Activated CD8-positive, alpha-beta T cell treated with anti-CD3 and anti-CD28 coated beads for 36 hours (primary cell): ENCODE results near the gene ADGRD2. TPM values are rescaled to one million over a fixed set of nuclear protein-coding genes. Genes with fewer than 3 reads are reported as not detected.

Source experiments
- ATAC-seq: fragments of 200-7000 bp; cut with Tn5 transposase; one replicate; pipeline ENCODE4 v1.10.0; 2021; ENCODE audit warnings: mild to moderate bottlenecking, moderate library complexity
- CTCF ChIA-PET: fragments of 350-600 bp; sonication (Branson Sonifier 250); formaldehyde crosslinking; loops from one replicate; lab custom pipeline; 2021; ENCODE audit warnings: antibody characterized with exemption; lab: Charles Lee
- POLR2A ChIA-PET: fragments of 350-600 bp; sonication (Branson Sonifier 250); formaldehyde crosslinking; loops from one replicate; lab custom pipeline; 2021; ENCODE audit warnings: antibody characterized with exemption; lab: Charles Lee
- DNase-seq: peaks from one replicate; pipeline ENCODE4 v3.0.0-alpha.2; 2020
- H3K27ac Mint-ChIP-seq: one replicate; pipeline ENCODE4 v1.8.0; 2021; ENCODE audit warnings: mild to moderate bottlenecking, mixed read lengths
- H3K27me3 Mint-ChIP-seq: one replicate; pipeline ENCODE4 v1.8.0; 2021; ENCODE audit warnings: mixed read lengths
- H3K36me3 Mint-ChIP-seq: one replicate; pipeline ENCODE4 v1.8.0; 2021; ENCODE audit warnings: low read depth, mixed read lengths
- H3K4me1 Mint-ChIP-seq: one replicate; pipeline ENCODE4 v1.8.0; 2021; ENCODE audit warnings: low read depth, mixed read lengths
- H3K4me3 Mint-ChIP-seq: one replicate; pipeline ENCODE4 v1.8.0; 2021; ENCODE audit warnings: mild to moderate bottlenecking, moderate library complexity, mixed read lengths
- H3K9me3 Mint-ChIP-seq: one replicate; pipeline ENCODE4 v1.8.0; 2021; ENCODE audit warnings: mixed read lengths
- intact Hi-C: fragments of 100-400 bp; cut with micrococcal nuclease; formaldehyde crosslinking; loops from one replicate; pipeline ENCODE4 v1.10.0; 2022
- total RNA-seq, 2 experiments: library from RNA; stranded (reverse); gene quantifications; one replicate each; pipeline ENCODE4 v1.2.3, GENCODE V29; 2021
- TF ChIP-seq, protein P1 (sequence below): fragments of 200-600 bp; IDR thresholded peaks from one replicate; pipeline ENCODE4 v1.8.0; 2022; ENCODE audit warnings: antibody characterized with exemption, mild to moderate bottlenecking

Gene ADGRD2
- total RNA-seq, 2 experiments from 2014 or later, result not detected

DNA sequence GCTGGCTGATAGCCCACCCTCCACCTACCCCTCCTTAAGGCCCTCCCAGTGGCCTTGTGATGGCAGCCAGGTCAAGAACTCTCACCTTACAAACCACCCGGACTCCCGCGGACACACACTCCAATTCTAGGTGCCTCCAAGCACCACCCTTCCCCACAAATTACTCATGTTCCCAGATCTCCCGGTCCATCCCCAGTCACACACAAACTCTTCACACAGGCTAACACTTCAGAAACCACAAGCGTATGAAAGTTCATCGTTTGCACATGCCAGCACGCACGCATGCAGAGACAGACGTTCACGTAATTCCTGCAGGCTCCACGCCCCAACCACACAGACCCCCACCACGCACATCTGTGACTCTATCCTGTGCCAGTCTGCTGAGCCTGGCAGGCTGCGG lies 39.0 kb downstream of the ADGRD2 start:
- DNase-seq (no peak), ATAC-seq (no peak)
- intact Hi-C loops, result no loop called here
- peaks cover 4% of the 10 kb centered on the region for H3K4me1 Mint-ChIP-seq
- TF ChIP-seq, protein P1, sequence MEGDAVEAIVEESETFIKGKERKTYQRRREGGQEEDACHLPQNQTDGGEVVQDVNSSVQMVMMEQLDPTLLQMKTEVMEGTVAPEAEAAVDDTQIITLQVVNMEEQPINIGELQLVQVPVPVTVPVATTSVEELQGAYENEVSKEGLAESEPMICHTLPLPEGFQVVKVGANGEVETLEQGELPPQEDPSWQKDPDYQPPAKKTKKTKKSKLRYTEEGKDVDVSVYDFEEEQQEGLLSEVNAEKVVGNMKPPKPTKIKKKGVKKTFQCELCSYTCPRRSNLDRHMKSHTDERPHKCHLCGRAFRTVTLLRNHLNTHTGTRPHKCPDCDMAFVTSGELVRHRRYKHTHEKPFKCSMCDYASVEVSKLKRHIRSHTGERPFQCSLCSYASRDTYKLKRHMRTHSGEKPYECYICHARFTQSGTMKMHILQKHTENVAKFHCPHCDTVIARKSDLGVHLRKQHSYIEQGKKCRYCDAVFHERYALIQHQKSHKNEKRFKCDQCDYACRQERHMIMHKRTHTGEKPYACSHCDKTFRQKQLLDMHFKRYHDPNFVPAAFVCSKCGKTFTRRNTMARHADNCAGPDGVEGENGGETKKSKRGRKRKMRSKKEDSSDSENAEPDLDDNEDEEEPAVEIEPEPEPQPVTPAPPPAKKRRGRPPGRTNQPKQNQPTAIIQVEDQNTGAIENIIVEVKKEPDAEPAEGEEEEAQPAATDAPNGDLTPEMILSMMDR, result no peak
- H3K4me3 Mint-ChIP-seq, result no peak overlapping the region
- no peaks in the 10 kb centered on the region for H3K27me3 Mint-ChIP-seq
- H3K36me3 Mint-ChIP-seq, result no peaks in the 10 kb centered on the region
- H3K27ac Mint-ChIP-seq, result no peak overlapping the region
- POLR2A ChIA-PET, result no interaction called here
- no peaks in the 10 kb centered on the region for H3K9me3 Mint-ChIP-seq
- CTCF ChIA-PET, result no interaction called here

DNA sequence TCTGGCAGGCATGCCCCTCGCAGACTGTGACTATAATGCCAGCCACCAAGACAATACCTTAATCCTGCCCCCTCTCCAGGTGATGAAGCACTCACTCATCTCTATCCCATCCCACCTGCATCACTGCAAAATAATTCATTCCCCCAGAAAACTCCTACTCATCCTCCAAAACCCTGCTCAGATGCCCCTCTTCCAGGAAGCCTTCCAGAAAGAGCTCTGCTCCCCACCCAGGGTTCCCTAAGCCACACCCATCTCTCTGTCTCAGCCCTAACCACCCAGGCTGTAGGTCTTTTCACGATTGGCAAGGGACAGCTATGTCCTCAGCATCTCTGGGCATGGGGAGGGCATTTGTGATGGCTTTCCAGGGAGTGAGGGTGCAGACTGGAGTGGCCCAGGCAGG lies 39.8 kb downstream of the ADGRD2 start:
- Mint-ChIP-seq H3K4me1 (peaks cover 7% of the 10 kb centered on the region), H3K9me3 (no peaks in the 10 kb centered on the region), H3K27me3 (no peaks in the 10 kb centered on the region), H3K36me3 (no peaks in the 10 kb centered on the region), H3K4me3 (no peak overlapping the region), H3K27ac (no peak overlapping the region)
- intact Hi-C loops, result no loop called here
- no peak for ATAC-seq
- POLR2A ChIA-PET, result no interaction called here
- DNase-seq, result no peak
- CTCF ChIA-PET, result no interaction called here
- TF ChIP-seq, protein P1, result no peak

DNA sequence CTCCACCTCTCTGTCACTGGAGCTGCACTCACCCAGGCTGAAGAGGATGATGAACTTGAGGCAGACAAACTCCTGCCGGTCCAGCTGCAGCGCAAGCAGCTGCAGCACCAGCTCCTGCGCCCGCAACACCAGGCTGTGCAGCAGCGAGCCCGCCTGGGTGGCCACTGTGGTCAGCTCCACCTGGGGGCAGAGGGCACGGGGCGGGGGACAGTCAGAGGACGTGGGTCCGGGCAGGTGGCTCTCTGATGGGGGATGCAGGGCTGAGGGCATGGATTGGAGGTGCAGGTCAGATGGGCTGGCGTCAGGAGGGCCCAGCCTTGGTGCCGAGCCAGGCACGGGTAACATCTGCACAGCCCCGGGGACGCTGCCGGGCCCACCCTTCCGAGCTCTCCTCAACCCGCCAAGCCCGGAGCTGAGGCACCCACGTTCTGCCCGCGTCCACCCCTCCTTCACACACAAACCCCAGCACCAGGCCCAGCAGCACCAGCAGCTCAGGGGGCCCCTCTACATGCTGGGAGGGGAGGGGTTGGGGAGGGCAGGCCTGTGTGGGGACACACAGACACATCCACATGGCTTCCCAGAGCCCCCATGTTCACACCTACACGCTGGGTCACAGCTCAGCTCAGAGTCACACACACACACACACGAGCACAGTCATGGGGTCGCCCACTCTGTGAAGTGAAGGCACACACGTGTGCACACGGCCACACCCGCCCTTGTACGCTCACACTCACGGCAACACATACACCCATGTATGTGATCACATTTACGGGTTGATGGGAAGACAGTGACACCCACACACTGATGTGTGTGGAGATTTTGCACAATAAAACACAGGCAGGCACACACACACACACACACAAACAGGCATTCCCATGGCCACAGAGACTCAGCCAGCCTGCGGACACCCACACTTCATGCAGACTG lies 41.1 kb downstream of the ADGRD2 start:
- ChIA-PET CTCF (no interaction called here), POLR2A (interaction anchor here (1.0 kb wide), 1 partner anchor 10 kb away, joined by 3 read pairs; no protein-coding TSS in a partner anchor)
- Mint-ChIP-seq H3K36me3 (no peaks in the 10 kb centered on the region), H3K27ac (no peak overlapping the region), H3K27me3 (no peaks in the 10 kb centered on the region), H3K9me3 (no peaks in the 10 kb centered on the region), H3K4me1 (peaks cover 18% of the 10 kb centered on the region), H3K4me3 (no peak overlapping the region)
- intact Hi-C loops, result no loop called here
- TF ChIP-seq, protein P1, result no peak
- no peak for ATAC-seq
- no peak for DNase-seq

DNA sequence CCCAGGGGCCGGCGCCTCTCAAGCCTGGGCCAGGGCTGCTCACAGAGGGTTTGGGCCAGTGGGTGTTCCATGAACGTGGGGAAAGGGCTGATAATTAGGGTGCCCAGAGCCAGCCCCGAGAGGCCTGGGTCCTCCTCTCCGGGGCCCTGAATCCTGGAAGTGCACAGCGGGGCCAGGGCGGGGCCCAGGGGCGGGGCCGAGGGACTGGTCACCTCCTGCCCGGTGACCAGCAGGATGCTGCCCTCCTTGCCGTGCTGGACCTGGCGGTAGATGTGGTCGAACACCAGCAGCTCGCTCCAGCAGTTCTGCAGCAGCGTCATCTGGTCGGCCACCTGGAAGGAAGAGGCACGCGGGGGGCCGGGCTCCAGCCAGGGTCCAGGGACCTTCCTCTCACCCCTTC lies 42.6 kb downstream of the ADGRD2 start:
- Mint-ChIP-seq H3K9me3 (no peaks in the 10 kb centered on the region), H3K27ac (no peak overlapping the region), H3K4me3 (no peak overlapping the region), H3K36me3 (no peaks in the 10 kb centered on the region), H3K27me3 (no peaks in the 10 kb centered on the region), H3K4me1 (peaks cover 28% of the 10 kb centered on the region)
- ChIA-PET POLR2A (interaction anchor here (1.0 kb wide), 1 partner anchor 11 kb away, joined by 3 read pairs; no protein-coding TSS in a partner anchor), CTCF (no interaction called here)
- TF ChIP-seq, protein P1, result no peak
- no peak for DNase-seq
- ATAC-seq, result no peak
- intact Hi-C loops, result no loop called here

DNA sequence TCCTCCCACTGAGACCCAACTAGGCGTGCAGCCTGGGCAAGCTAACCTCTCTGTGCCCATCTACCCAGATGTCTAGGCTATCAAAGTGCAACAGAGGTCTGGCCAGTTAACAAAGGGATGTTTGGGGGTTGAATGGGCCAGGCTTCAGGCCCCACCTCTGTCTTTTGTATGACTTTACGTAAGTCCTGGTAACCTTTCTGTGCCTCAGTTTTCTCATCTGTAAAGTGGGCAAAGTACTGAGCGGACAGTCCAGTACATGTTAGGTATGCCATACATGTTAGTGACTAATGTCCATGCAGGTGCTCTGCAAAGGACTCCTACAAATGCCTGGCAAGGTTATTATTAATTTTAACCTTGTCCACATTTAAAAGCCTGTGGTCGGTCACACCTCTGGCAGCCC lies 43.0 kb downstream of the ADGRD2 start:
- H3K36me3 Mint-ChIP-seq, result no peaks in the 10 kb centered on the region
- no peaks in the 10 kb centered on the region for H3K9me3 Mint-ChIP-seq
- ChIA-PET CTCF (no interaction called here), POLR2A (no interaction called here)
- TF ChIP-seq, protein P1, result no peak
- H3K27me3 Mint-ChIP-seq, result no peaks in the 10 kb centered on the region
- H3K4me3 Mint-ChIP-seq, result no peak overlapping the region
- DNase-seq (no peak), ATAC-seq (no peak)
- peaks cover 28% of the 10 kb centered on the region for H3K4me1 Mint-ChIP-seq
- intact Hi-C loops, result no loop called here
- no peak overlapping the region for H3K27ac Mint-ChIP-seq
